ENCODE data around the gene SIK3.

GRCh38 chr11:117019871-117020270 lies 78.4 kb downstream of the SIK3 start:
- TF ChIP-seq CTCF (IDR thresholded peaks at IDR 0.05), result no peak
- no peak for TF ChIP-seq POLR2AphosphoS5 (IDR thresholded peaks at IDR 0.05)

All from prostate gland (tissue), 2 donors.